Cardiac muscle cell (in vitro differentiated cells and primary cell): ENCODE measurements around the gene SNX3. TPM values are rescaled to one million over a fixed set of nuclear protein-coding genes. Genes with fewer than 3 reads are reported as not detected.

Experiments used
- DNase-seq, 2 donors: peaks; one replicate each; pipeline versions ENCODE4 v3.0.0 to v3.0.0-alpha.2; 2010 to 2017; ENCODE audit warnings: low read depth in 1 of 2, low spot score in 1 of 2
- H3K27ac ChIP-seq: fragments of 200-600 bp; sonication (generic); 2 replicates; pipeline ENCODE4 v1.5.1; 2016
- H3K27me3 ChIP-seq: fragments of 200-600 bp; sonication (generic); 2 replicates; pipeline ENCODE4 v1.6.0; 2016; ENCODE audit warnings: control low read depth
- H3K36me3 ChIP-seq: fragments of 200-600 bp; sonication (generic); 2 replicates; pipeline ENCODE4 v1.5.1; 2016; ENCODE audit warnings: control low read depth
- H3K4me1 ChIP-seq: fragments of 200-600 bp; sonication (generic); 2 replicates; pipeline ENCODE4 v1.8.1; 2017; ENCODE audit warnings: low read depth, mild to moderate bottlenecking, mixed run types
- H3K4me3 ChIP-seq: fragments of 200-600 bp; sonication (generic); 2 replicates; pipeline ENCODE4 v1.5.1; 2016; ENCODE audit warnings: mild to moderate bottlenecking
- H3K9me3 ChIP-seq: fragments of 200-600 bp; sonication (generic); 2 replicates; pipeline ENCODE4 v1.5.1; 2017; ENCODE audit warnings: low read depth, mild to moderate bottlenecking, control low read depth
- polyA plus RNA-seq: library from polyadenylated mRNA; unstranded; fragments of >200 nt; fragmentation: Nextera tagmentation; extraction: Ambion mirVana; gene quantifications from 2 replicates; pipeline ENCODE4 v1.2.1, GENCODE V29; 2016
- total RNA-seq: library from RNA; depleted of rRNA; stranded (reverse); fragments of >200 nt; gene quantifications from 2 replicates; pipeline ENCODE4 v1.2.3, GENCODE V29; 2016
- TF ChIP-seq, protein P1 (sequence below): IDR thresholded peaks from 2 replicates; pipeline ENCODE4 v1.5.1; 2012; ENCODE audit warnings: low read depth, mild to moderate bottlenecking, low read length

The SNX3 gene
- total and polyA plus RNA-seq, 2 experiments from 2014 or later: 190 to 402 TPM

- Histone ChIP-seq H3K36me3 (no peaks in the 10 kb centered on the region), H3K4me1 (peaks cover 14% of the 10 kb centered on the region), H3K4me3 (no peak within 1 kb of the TSS), H3K27me3 (peaks cover 100% of the 10 kb centered on the region), H3K27ac (no peak within 1 kb of the TSS), H3K9me3 (no peaks in the 10 kb centered on the region)
- DNase-seq: no peak
- TF ChIP-seq, protein P1, sequence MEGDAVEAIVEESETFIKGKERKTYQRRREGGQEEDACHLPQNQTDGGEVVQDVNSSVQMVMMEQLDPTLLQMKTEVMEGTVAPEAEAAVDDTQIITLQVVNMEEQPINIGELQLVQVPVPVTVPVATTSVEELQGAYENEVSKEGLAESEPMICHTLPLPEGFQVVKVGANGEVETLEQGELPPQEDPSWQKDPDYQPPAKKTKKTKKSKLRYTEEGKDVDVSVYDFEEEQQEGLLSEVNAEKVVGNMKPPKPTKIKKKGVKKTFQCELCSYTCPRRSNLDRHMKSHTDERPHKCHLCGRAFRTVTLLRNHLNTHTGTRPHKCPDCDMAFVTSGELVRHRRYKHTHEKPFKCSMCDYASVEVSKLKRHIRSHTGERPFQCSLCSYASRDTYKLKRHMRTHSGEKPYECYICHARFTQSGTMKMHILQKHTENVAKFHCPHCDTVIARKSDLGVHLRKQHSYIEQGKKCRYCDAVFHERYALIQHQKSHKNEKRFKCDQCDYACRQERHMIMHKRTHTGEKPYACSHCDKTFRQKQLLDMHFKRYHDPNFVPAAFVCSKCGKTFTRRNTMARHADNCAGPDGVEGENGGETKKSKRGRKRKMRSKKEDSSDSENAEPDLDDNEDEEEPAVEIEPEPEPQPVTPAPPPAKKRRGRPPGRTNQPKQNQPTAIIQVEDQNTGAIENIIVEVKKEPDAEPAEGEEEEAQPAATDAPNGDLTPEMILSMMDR: no peak
Observed at GRCh38 chr6:108165714-108166663, 94.9 kb downstream of the SNX3 start, which contains the start of gene NR2E1. Gene NR2E1 (plus strand): TSS chr6:108166022. CDS start chr6:108166766, 744 bp downstream.

GRCh38 chr6:108164815-108165706 is 95.8 kb downstream of the SNX3 start:
- Histone ChIP-seq H3K9me3 (no peaks in the 10 kb centered on the region), H3K4me1 (peaks cover 14% of the 10 kb centered on the region), H3K27me3 (peaks cover 100% of the 10 kb centered on the region), H3K27ac (no peak overlapping the region), H3K4me3 (no peak overlapping the region), H3K36me3 (no peaks in the 10 kb centered on the region)
- TF ChIP-seq, protein P1: no peak
- DNase-seq: no peak

GRCh38 chr6:108164543-108164814 is 96.4 kb downstream of the SNX3 start:
- TF ChIP-seq, protein P1: no peak
- Histone ChIP-seq H3K27me3 (peaks cover 100% of the 10 kb centered on the region), H3K4me3 (no peak overlapping the region), H3K27ac (no peak overlapping the region), H3K9me3 (no peaks in the 10 kb centered on the region), H3K36me3 (no peaks in the 10 kb centered on the region), H3K4me1 (peaks cover 14% of the 10 kb centered on the region)
- no peak for DNase-seq

- no peak overlapping the region for H3K27ac ChIP-seq
- H3K27me3 ChIP-seq: peaks cover 100% of the 10 kb centered on the region
- H3K4me3 ChIP-seq: no peak overlapping the region
- no peaks in the 10 kb centered on the region for H3K9me3 ChIP-seq
- TF ChIP-seq, protein P1: no peak
- H3K4me1 ChIP-seq: peaks cover 14% of the 10 kb centered on the region
- DNase-seq: no peak
- H3K36me3 ChIP-seq: no peaks in the 10 kb centered on the region
Observed at GRCh38 chr6:108163644-108164542, 96.9 kb downstream of the SNX3 start.

DNA sequence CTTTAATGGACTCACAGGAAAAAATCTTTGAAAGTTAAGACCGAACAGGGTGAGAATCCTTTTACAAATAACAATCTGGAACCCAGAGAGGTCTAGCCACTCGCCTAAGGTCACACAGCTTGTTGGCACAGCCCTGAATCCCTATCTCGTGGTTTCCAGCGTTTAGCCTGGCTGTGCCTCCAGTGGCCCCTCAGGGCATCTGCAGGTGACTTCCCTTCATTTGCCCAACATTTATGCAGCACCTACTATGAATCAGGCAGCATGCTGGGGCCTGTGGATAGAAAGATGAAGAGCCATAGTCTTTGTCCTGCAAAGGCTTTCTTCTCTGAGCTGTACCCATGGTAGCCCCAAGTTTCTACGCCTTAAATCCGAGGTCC is 97.6 kb downstream of the SNX3 start:
- DNase-seq: no peak
- H3K9me3 ChIP-seq: no peaks in the 10 kb centered on the region
- H3K27ac ChIP-seq: no peak overlapping the region
- peaks cover 14% of the 10 kb centered on the region for H3K4me1 ChIP-seq
- H3K36me3 ChIP-seq: no peaks in the 10 kb centered on the region
- TF ChIP-seq, protein P1: no peak
- H3K27me3 ChIP-seq: peaks cover 100% of the 10 kb centered on the region
- no peak overlapping the region for H3K4me3 ChIP-seq
